Left colon (tissue), 2 donors: ENCODE measurements around the gene CCDC27. TPM values are rescaled to one million over a fixed set of nuclear protein-coding genes. Genes with fewer than 3 reads are reported as not detected.

Experiments
- ATAC-seq: fragments of 200-7000 bp; cut with Tn5 transposase; one replicate; pipeline ENCODE4 v1.9.1; 2020; ENCODE audit warnings: mild to moderate bottlenecking, moderate library complexity
- DNase-seq, 2 donors: peaks; one replicate each; pipeline ENCODE4 v3.0.0-alpha.2; 2020
- intact Hi-C, 2 donors: fragments of 100-400 bp; cut with DNase I in 1 of 2; cut with micrococcal nuclease in 1 of 2; formaldehyde crosslinking; loops; one replicate each; pipeline versions ENCODE4 v1.11.2 to v1.14.0; 2022; cut with DNase I, micrococcal nuclease
- total RNA-seq, 2 donors: library from RNA; stranded (reverse); fragmentation: NEBNext Ultra II Directional; extraction: Animal tissue kit (Norgen Biotek cat#: 25700); gene quantifications; one replicate each; pipeline ENCODE4 v1.2.1, GENCODE V29; 2021
- donor health status: DM: no; HTN: no; CAD: no.
- donor health status: DM: yes; HTN: yes; CAD: no.

Gene CCDC27
- total RNA-seq, 2 donors from 2014 or later, result not detected

DNA sequence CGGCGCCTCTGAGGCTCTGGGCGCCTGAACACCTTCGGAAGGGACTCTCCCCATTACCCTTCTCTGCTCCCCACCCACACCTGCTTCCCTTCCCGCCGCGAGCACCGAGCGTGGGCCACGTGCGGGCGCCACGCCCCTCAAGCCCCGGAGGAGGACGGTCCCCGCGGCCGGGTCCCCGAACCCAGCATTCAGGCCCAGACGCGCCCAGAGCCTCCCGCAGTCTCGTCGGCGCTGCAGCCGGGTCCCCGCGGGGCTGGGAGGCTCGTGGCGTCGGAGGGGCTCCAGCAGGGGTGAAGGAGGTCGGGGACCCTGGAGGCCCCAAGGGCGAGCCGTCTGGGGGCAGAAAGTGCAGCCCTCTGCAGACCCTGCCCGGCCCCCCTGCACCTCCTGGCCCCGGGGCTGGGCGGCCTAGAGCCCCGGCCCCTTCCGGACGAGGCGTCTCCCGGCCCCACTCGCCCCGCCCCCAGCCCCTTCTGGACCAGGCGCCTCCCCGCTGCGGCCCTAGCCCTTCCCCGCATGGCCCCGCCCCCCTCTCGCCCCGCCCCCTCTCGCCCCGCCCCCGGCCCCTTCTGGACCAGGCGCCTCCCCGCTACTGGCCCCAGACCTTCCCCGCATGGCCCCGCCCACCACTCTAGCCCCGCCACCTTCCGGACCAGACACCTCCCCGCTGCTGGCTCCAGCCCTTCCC lies 19.9 kb downstream of the CCDC27 start:
- DNase-seq (peak; percentile 95 to 97), ATAC-seq (peak; percentile 81)
- intact Hi-C loops, result no loop called here

DNA sequence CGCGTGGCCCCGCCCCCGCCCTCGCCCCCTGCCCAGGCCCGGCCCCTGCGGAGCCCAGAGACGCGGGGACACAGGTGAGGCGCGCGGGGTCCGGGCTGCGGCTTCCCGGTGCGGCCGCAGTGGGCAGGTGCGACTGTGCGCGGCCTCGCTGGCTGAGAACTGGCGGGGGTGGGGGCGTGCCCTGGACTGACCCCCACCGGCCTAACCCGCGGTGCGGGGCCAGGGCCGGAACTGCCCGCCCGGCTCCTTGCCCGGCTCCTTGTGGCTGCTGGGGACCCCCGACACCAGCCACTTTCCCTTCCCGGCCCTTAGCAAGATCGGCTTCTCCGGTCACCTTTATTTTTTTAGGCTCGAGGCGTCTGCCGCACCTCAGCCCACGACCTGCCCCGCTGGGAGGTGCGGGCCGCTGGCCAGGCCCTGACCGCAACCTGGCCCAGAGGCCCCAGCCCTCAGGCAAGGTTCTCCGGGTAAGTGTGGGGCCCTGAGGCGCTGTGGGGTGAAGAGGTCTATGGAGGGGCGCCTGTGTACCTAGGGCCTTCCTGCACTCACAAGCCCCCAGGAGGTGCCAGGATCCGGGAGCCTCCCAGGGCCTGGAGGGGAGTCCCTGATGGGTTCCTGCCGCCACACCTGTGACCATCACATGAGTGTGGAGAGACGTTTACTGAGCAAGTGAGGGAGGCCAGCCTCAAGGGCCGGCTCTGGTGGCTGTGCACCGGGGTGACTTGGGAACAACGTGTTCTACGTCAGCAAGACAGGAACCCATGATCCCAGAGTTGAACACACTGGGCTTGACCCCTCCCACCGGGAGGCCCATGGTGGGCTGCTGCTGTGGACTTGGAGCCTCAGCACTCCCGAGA lies 20.7 kb downstream of the CCDC27 start, which contains the start of gene SMIM1:
Gene SMIM1 (plus strand): TSS at position 35 of the 857 bp plus-strand sequence. CDS start 2,625 bp downstream, outside the sequence.
- DNase-seq (peak; percentile 31 to 34), ATAC-seq (peak; percentile 2)
- intact Hi-C loops, result no loop called here

DNA sequence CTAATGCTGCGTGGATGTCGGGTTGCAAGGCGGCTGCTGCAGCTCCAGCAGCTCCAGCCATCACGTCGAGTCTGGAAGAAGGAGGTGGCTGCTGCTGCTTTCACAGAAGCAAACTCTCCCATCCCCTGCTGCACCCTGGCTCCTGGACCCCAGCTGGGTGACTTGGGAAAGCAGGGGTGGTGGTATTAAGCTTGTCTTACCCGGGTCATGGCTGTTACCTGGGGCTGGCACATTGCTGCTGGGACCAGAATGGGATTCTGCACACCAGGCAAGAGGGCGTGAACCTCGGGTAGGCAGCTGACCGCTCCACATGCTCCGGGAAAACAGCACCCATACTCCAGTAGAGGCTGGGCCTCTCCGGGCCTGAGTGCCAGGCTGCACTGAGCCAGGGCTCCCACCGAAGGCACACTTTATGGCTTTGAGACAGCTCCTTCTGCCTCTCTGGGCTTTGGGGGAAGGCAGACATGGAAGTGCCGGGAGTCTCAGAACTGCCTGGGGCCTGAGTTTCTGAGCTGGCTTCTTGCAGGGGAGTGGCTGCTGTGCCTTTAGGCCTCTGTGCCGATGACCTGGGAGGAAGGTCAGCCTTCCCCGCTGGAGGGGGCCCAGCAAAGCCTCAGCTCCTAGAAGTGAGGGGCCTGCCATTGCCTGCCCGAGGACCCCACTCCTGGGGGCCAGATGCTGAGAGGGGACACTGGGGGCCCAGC lies 21.5 kb downstream of the CCDC27 start:
- DNase-seq, result no peak
- no peak for ATAC-seq
- intact Hi-C loops, result no loop called here

DNA sequence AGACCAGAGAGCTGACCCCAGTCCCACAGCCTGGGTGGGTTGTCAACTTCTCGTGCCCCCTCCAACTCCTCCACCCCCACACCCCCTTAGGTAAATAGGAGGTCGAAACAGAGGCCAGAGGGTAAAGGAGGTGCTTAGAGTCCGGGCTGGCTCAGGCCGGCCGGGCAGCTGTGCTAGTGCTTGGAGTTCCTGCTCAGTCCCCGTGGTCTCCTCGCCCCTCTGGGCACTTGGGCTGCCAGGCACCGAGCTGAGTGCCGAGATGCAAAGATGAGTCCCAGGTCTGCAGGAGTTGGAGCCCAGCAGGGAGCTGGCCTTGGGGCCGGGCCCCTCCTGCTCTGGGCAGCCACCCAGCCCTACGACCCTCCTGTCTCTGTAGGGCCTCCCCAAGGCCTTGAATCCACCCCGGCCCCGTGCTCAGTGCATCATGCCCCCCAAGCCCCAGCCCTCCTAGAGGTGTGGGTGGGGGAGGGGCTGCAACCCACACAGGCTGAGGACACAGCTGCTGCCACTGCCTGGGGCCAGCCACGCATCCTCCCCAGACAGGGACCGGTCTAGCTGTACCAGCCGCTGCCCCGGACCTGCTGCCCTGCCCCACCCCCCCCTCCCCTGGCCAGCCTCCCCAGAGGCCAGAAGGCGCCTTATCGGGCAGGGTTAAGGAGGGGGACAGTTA lies 22.2 kb downstream of the CCDC27 start:
- ATAC-seq, result no peak

DNA sequence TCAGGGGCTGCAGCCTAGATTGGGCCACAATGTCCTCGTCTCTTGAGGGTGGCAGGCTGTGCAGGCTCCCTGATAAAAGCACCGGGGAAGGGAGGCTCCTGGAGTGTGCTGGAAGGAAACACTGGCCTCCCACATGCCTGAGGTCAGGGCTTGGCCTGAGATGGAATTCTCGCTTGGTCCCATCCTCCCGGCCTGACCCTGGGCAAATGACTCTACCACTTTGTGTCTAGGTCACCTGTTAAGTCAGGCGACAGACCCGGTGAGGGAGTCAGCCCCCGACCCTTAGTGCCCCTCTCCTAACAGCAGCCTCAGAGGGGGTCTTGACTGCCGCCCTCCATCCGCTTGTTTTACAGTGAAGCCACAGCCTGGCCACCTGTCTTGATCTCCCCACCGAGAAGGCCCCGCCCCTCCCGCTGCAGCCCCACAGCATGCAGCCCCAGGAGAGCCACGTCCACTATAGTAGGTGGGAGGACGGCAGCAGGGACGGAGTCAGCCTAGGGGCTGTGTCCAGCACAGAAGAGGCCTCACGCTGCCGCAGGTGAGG lies 22.8 kb downstream of the CCDC27 start:
- no peak for DNase-seq
- no peak for ATAC-seq
- intact Hi-C loops, result no loop called here

More for the DNA sequence above, 22.2 kb downstream of the CCDC27 start:
- intact Hi-C loops, result no loop called here
- no peak for DNase-seq

DNA sequence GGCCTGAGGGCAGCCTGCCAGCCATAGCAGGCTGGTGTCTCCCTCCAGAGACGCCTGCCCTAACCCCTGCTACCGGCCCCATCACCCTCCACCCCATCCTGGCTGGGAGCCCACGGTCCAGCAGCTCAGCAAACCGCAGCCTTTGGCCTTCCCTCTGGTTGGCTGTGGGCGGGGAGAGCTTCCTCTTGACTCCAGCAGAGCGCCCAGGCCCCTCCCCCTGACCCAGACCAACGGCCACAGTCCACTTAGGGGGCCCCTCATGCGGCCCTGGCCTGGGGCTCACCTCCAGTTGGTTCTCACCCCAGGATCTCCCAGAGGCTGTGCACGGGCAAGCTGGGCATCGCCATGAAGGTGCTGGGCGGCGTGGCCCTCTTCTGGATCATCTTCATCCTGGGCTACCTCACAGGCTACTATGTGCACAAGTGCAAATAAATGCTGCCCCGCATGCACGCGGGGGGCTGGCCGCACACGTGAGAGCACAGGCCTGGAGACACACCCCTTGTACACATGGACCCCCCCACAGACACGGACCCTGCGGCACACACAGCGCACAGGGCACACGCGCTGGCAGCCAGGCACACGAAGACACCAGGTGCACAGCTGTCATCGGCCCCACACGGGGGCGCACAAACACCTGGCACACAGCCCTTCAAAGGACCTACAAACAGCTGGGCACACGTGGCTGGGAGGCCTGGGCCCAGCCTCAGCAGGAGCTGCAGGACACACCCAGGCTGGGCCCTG lies 23.4 kb downstream of the CCDC27 start:
- intact Hi-C loops, result no loop called here
- DNase-seq (peak; percentile 67 to 78), ATAC-seq (peak; percentile 69)

DNA sequence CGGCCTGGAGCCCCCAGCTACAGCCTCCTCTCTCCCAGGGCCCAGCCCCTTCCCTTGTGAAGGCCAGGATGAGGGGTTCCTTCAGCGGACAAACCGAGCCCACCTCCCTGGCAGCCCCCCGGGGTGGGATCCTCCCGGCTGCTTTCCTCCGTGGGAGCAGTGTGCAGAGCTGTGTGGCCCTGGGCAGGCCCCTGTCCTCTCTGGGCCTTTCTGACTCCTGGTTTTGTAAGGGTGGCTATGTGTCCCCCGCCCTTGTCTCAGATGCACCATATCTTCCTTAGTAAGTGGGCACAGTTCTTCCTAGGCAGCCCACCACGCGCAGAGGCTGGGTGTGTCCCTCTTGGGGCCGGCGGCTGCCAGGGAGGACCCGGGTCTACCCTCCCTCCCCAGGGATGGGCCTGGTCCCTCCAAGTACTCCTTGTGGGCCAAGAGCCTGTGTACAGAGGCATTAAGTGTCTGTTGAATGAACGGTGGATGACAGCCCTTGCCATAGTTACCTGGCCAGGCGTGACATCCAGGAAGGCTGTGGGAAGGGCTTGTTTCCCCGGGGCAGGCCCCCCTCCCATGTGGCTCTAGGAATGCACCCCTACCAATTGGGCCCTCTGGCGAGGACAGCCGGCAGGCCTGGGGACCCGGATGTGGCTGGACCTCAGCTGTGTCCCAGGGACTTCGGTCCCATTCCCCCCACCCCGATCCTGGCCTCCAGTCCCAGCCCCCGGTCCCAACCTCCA lies 24.1 kb downstream of the CCDC27 start:
- DNase-seq (no peak), ATAC-seq (no peak)
- intact Hi-C loops, result no loop called here

DNA sequence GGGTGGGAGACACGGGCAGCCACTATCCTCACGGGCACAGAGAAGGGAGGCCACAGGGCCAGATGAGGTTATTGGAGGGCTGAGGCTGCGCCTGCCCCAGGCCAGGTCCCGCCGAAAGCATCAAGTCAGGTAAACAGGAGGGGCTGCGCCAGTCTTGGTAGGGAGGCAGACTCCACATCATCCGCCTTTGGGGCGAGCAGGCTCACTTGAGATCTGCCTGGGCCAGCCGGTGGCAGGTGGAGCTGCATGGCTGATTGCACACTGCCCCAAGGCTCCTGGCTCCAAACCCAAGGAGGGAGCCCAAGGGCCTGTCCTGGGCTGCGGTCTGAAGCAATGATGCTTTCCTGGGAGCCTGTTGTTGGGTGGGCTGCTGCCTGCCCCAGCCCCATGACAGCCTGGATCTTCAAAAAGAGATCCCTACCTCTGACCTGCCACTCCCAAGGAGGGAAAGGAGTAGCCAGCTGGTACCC lies 24.9 kb downstream of the CCDC27 start:
- no peak for DNase-seq
- intact Hi-C loops, result no loop called here
- no peak for ATAC-seq

DNA sequence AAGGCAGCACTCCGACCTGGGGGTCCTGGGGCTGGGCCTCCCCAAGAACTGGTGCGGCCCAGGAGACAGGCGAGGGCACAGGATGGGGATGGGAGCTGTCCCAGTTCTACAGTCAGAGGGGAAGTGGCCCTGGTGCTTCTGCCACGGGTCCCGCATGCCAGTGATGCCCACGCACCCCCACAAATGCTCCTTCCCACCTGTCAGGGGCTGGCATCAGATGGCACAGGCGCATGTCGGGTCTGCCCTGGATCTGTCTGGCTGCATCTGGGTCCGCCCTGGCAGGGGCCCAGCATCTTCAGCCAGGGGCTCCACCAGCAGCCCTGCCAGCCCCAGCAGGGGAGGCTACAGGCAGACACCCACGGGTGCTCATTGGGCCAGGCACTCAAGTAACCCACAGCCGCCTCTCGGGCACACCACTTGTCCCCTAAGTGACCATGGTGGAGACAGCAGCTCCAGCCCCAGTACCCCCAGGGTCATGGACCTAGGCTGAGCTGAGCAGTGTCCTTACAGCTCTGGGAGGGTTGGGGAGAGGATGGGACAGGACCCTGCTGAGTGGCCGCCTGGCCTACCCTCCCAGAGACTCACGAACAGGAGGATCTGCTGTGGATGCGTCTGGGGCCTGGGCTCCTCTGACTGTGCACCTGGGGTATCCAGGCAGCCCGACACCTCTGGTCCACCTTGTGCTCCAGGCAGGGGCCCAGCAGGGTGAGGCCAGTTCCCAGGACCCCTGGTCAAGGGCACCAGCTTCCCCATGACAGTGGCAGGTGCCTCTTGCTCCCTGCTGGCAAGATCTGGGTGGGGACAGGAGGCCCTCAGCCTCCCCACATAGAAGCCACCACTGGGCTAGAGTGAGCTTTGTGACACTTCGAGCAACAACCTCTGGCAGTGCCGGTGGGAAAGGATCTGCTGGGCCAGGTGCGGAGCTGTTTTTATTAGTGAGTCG lies 25.7 kb downstream of the CCDC27 start:
- no peak for DNase-seq
- intact Hi-C loops, result no loop called here
- no peak for ATAC-seq

DNA sequence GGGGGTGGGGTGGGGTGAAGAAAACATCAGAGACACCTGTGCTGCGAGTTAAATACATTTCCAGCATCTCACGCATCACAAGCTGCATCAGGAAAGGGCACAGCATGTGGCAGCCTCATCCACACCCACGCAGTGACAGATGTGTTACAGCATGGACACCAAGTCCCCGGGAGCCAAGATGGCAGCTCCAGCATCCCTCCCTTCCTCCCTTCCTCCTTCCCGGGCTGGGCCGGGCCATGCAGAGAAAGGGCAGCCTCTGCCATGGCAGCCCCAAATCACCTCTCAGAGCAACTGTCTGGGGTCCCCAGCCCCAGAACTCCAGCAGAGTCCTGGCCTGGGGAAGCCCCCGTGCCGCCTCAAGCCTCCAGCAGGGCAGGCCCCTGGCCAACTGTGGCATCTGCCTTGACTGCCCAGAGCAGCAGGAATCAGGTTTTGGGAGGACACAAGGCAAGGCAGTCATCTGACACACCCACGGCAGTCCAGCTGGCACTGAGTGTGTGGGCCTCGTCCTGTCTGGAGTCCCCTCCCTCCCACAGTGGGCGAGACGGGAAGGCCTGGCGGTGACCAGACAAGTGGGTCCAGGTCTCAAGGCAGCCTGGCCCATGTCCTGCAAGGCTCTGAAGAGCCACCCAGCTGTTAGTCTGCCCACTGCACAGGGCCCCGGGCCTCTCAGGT lies 26.5 kb downstream of the CCDC27 start:
- DNase-seq, result no peak
- intact Hi-C loops, result no loop called here

DNA sequence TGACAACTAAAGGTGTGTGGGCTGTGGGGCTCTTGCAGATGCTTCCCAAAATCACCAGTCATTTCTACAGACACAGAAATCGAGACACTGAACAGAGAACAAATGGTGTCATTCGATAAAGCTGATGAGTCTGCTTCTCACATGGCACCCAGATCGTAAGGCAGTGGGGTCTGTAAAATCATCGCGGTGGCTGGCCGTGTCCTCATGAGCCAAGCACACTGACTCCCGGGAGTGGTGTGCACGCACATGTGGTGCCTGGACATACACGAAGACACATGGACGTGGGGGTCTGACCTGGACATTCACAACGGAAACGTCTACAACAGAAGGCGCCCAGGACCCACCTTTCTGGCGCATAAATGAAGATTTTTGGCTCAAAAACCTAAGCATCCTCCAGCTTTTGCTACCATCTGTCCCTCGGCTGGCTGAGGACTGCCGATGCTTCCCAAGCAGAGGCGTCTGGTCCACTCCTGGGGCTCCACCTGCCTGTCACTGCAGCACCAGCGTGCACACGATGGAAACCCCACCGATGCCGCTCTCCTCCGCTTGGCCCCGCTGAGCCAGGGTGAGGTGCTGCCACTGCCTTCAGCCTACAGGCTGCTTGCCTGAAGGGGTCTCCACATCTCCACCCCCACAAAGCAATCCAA lies 27.1 kb downstream of the CCDC27 start:
- intact Hi-C loops, result no loop called here
- DNase-seq (no peak), ATAC-seq (no peak)

More for the DNA sequence above, 26.5 kb downstream of the CCDC27 start:
- ATAC-seq, result no peak

DNA sequence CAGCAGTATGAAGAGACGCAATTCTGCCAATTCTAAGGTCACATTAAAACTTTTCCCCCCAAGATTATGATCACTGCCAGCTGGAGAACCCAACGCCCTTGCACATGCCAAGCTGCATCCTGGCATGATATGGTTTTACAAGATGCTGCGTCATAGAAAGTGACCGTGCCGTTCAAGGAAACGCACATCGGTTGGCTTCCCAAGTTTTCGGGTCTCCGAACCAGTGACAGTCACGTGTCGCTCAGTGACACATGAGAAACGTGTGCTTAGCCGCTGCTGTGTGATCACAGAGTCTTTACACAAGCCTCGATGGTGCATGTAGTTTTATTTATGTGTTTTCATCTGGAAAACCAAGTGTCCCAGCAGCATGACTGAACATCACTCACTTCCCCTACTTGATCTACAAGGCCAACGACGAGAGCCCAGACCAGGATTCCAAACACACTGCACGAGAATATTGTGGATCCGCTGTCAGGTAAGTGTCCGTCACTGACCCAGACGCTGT lies 27.7 kb downstream of the CCDC27 start:
- ATAC-seq, result no peak
- no peak for DNase-seq
- intact Hi-C loops, result no loop called here

DNA sequence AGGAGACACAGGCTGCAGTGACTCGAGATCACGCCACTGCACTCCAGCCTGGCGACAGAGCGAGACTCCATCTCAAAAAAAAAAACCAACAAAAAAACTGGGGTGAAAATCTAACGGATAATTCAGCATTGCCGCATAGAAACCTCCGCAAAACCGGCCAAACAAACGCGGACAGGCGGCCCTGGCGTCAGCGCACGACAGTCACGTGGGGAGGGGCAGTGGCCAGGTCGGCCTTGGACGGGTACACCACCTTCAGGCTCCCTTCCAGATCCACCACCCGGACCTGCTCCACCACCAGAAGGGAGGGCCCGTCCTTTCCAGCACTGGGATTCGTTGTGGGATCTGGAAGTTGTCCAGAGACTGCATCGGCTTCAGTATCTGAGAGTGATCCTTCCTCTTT lies 28.7 kb downstream of the CCDC27 start:
- intact Hi-C loops, result no loop called here
- no peak for DNase-seq
- no peak for ATAC-seq

DNA sequence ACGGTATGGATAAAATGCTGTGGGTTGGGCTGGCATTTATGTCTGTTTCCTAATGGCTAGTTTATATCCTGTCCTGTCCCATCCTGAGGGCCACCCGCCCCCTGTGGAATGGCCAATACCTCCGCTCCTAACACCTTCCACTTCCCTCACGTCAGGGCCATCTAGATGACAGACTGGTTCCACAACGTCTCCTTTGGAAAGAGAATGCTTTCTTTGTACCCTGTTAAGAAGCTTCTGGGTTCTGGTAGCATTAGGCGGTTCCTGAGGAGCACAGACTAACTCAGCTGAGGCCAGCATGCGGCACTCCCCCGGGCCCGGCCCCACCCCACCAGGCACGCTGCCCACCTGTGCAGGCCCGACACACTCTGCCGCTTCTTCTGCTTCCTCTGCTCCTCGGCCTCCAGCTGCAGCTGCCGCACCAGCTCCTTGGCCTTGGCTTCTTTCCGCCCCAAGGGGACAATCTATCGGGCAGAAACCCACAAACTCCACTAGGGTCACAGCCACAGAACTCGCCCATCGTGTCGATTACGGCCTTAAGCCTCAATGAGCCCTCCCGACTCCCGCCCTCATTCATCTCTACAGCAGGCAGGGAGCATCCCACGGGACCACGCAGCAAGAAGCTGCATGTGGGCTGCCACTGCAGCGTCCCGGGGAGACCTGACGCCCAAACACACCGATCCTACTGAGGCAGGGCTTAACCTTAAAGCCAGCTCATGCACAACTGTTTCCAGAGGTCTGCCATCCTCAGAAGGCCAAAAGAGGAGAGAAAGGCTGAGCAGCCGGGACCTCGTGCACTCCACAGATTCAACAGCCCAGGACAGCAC lies 31.6 kb downstream of the CCDC27 start:
- ATAC-seq, result no peak
- DNase-seq, result no peak
- intact Hi-C loops, result no loop called here
